GM23338 (cell line): ENCODE data around the gene CDH4. TPM values are rescaled to one million over a fixed set of nuclear protein-coding genes. Genes with fewer than 3 reads are reported as not detected.

ENCODE experiments used
- ATAC-seq: fragments of 200-7000 bp; cut with Tn5 transposase; 3 replicates; pipeline ENCODE4 v1.9.1; 2020
- DNase-seq: peaks from one replicate; pipeline ENCODE4 v3.0.0-alpha.2; 2015; ENCODE audit warnings: low spot score
- H2AFZ ChIP-seq: fragments of 200-600 bp; sonication (generic); 2 replicates; pipeline ENCODE4 v1.8.0; 2016; ENCODE audit warnings: antibody characterized with exemption, mild to moderate bottlenecking, moderate library complexity
- H3F3A ChIP-seq: fragments of 200-600 bp; sonication (generic); replicated peaks from 2 replicates; pipeline ENCODE4 v1.8.0; 2017; ENCODE audit warnings: antibody characterized with exemption, mixed run types, low read depth
- H3K27ac ChIP-seq: fragments of 200-600 bp; sonication (generic); 2 replicates; pipeline ENCODE4 v1.6.1; 2016; ENCODE audit warnings: low read depth
- H3K27me3 ChIP-seq: fragments of 200-600 bp; sonication (generic); 2 replicates; pipeline ENCODE4 v1.8.0; 2016; ENCODE audit warnings: mild to moderate bottlenecking, mixed run types, moderate library complexity; ENCODE audit not compliant: insufficient read depth
- H3K36me3 ChIP-seq: fragments of 200-600 bp; sonication (generic); 2 replicates; pipeline ENCODE4 v1.8.0; 2016; ENCODE audit warnings: mild to moderate bottlenecking; ENCODE audit not compliant: insufficient read depth
- H3K4me1 ChIP-seq: fragments of 200-600 bp; sonication (generic); 2 replicates; pipeline ENCODE4 v1.8.0; 2016; ENCODE audit warnings: mild to moderate bottlenecking, moderate library complexity; ENCODE audit not compliant: insufficient read depth
- H3K4me2 ChIP-seq: fragments of 200-600 bp; sonication (generic); 2 replicates; pipeline ENCODE4 v1.7.1; 2017; ENCODE audit warnings: mixed run types
- H3K4me3 ChIP-seq: fragments of 200-600 bp; sonication (generic); 2 replicates; pipeline ENCODE4 v1.6.1; 2016; ENCODE audit warnings: mixed run types
- H3K79me2 ChIP-seq: fragments of 200-600 bp; sonication (generic); replicated peaks from 2 replicates; pipeline ENCODE4 v1.8.0; 2017; ENCODE audit warnings: mild to moderate bottlenecking; ENCODE audit not compliant: insufficient read depth
- H3K9me2 ChIP-seq: fragments of 200-600 bp; sonication (generic); 2 replicates; pipeline ENCODE4 v1.8.0; 2017; ENCODE audit not compliant: insufficient read depth
- H4K20me1 ChIP-seq: fragments of 200-600 bp; sonication (generic); replicated peaks from 2 replicates; pipeline ENCODE4 v1.8.0; 2017; ENCODE audit warnings: mild to moderate bottlenecking; ENCODE audit not compliant: insufficient read depth
- H3K27ac Mint-ChIP-seq: 2 replicates; pipeline ENCODE4 v1.8.0; 2020; ENCODE audit warnings: inconsistent platforms, mild to moderate bottlenecking, moderate library complexity, mixed read lengths
- H3K27me3 Mint-ChIP-seq: 3 replicates; pipeline ENCODE4 v1.8.0; 2022; ENCODE audit warnings: low read depth, mild to moderate bottlenecking, moderate library complexity, mixed read lengths, inconsistent platforms; ENCODE audit not compliant: insufficient read depth, poor library complexity
- H3K36me3 Mint-ChIP-seq: 3 replicates; pipeline ENCODE4 v1.8.0; 2021; ENCODE audit warnings: low read depth, mild to moderate bottlenecking, inconsistent platforms, moderate library complexity, mixed read lengths
- H3K4me1 Mint-ChIP-seq: 3 replicates; pipeline ENCODE4 v1.8.0; 2020; ENCODE audit warnings: mild to moderate bottlenecking, inconsistent platforms, mixed read lengths
- H3K4me3 Mint-ChIP-seq: 3 replicates; pipeline ENCODE4 v1.8.0; 2021; ENCODE audit warnings: moderate library complexity, mild to moderate bottlenecking, inconsistent platforms, mixed read lengths
- H3K9me3 Mint-ChIP-seq: 3 replicates; pipeline ENCODE4 v1.8.0; 2020; ENCODE audit warnings: moderate library complexity, mild to moderate bottlenecking, inconsistent platforms, mixed read lengths
- CREB1 ChIP-seq: fragments of 250-450 bp; sonication (Bioruptor Pico); IDR thresholded peaks from 2 replicates; pipeline ENCODE4 v1.5.0; 2020; ENCODE audit warnings: low read depth, mild to moderate bottlenecking, moderate library complexity
- CTCF ChIP-seq, 2 experiments: fragments of 200-600 bp in 1 of 2; sonication (generic) in 1 of 2; conservative IDR thresholded peaks; 2 replicates each; pipeline versions ENCODE4 v1.5.1 to v1.6.1; 2016 to 2017; ENCODE audit warnings: antibody characterized with exemption in 2 of 2, low read depth in 2 of 2, mild to moderate bottlenecking in 2 of 2, moderate library complexity in 1 of 2
- ETS1 ChIP-seq: IDR thresholded peaks from 2 replicates; pipeline ENCODE4 v1.6.1; 2016; ENCODE audit warnings: antibody characterized with exemption
- EZH2 ChIP-seq: fragments of 200-600 bp; sonication (generic); IDR thresholded peaks from one replicate; pipeline ENCODE4 v1.8.0; 2017; ENCODE audit warnings: antibody characterized with exemption, mild to moderate bottlenecking, low read depth; ENCODE audit not compliant: unreplicated experiment
- EZH2phosphoT487 ChIP-seq: fragments of 200-600 bp; sonication (generic); IDR thresholded peaks from one replicate; pipeline ENCODE4 v1.8.1; 2018; ENCODE audit warnings: antibody characterized with exemption; ENCODE audit not compliant: unreplicated experiment
- JUNB ChIP-seq: IDR thresholded peaks from one replicate; pipeline ENCODE4 v1.6.1; 2016; ENCODE audit warnings: antibody characterized with exemption; ENCODE audit not compliant: unreplicated experiment
- REST ChIP-seq: IDR thresholded peaks from one replicate; pipeline ENCODE4 v1.6.1; 2018; ENCODE audit warnings: antibody characterized with exemption; ENCODE audit not compliant: unreplicated experiment
- STAT1 ChIP-seq: IDR thresholded peaks from one replicate; pipeline ENCODE4 v1.6.1; 2016; ENCODE audit warnings: antibody characterized with exemption; ENCODE audit not compliant: unreplicated experiment
- ZNF114 ChIP-seq: fragments of 250-450 bp; sonication (Bioruptor Pico); IDR thresholded peaks from 2 replicates; pipeline ENCODE4 v1.5.0; 2020; ENCODE audit warnings: mild to moderate bottlenecking, moderate library complexity
- ZNF462 ChIP-seq: fragments of 250-450 bp; sonication (Bioruptor Pico); IDR thresholded peaks from 2 replicates; pipeline ENCODE4 v1.5.0; 2020; ENCODE audit warnings: mild to moderate bottlenecking, moderate library complexity
- polyA plus RNA-seq: library from polyadenylated mRNA; unstranded; fragments of >200 nt; fragmentation: Nextera tagmentation; extraction: Ambion mirVana; gene quantifications from 2 replicates; pipeline ENCODE4 v1.2.1, GENCODE V29; 2016
- total RNA-seq: library from RNA; depleted of rRNA; stranded (reverse); fragments of >200 nt; shearing (Covaris generic); gene quantifications from 2 replicates; pipeline ENCODE4 v1.2.3, GENCODE V29; 2014

CDH4 gene
- total and polyA plus RNA-seq, 2 experiments from 2014 or later: 1.2 to 4.2 TPM

DNA sequence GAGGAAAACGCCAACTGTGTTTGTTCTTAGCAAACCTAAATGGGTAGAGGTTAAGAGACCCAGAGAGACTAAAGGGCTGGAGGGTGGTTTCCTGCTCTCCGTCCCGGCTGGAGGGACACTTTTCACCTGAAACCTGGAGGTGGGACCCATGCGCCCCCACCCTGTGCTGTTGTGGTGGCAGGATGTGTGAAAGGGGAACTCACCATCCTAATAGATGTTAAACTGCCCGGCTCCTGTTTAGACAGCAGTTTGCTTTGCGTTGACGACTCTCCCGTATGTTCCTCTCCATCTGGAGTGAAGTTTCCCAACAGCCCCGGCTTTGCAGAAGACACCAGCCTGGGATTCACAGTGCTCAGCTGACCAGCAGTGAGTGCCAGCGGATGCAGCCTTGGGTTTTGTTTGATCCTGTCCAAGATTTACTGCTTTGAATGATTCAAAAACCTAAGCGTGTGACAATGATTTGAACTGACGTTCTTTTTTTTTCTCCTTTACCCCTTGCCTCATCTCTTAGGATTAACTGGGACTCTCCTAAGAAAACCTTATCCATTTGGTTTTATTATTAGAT lies 66.0 kb downstream of the CDH4 start:
- no peak overlapping the region for H3K27ac ChIP-seq
- TF ChIP-seq ZNF114 (CRISPR knock-in tag) (no peak), ETS1 (no peak), STAT1 (no peak), ZNF462 (CRISPR knock-in tag) (no peak), JUNB (no peak), EZH2phosphoT487 (no peak), CREB1 (CRISPR knock-in tag) (no peak), CTCF (conservative IDR thresholded peaks at IDR 0.05; ENCODE audit: low read depth in 2 of 2) (no peak), EZH2 (no peak), REST (no peak)
- no peak overlapping the region for H3K27ac Mint-ChIP-seq
- ATAC-seq (no peak), DNase-seq (no peak)
- H3K4me1 Mint-ChIP-seq: peaks cover 11% of the 10 kb centered on the region
- H3K9me3 Mint-ChIP-seq: no peaks in the 10 kb centered on the region
- H3K9me2 ChIP-seq: no peaks in the 10 kb centered on the region
- no peak overlapping the region for H3K4me3 Mint-ChIP-seq
- H3K4me3 ChIP-seq: no peak overlapping the region
- no peaks in the 10 kb centered on the region for H3F3A ChIP-seq
- no peaks in the 10 kb centered on the region for H3K36me3 ChIP-seq
- H3K4me2 ChIP-seq: no peak overlapping the region
- peaks cover 10% of the 10 kb centered on the region for H3K27me3 Mint-ChIP-seq
- H3K36me3 Mint-ChIP-seq: no peaks in the 10 kb centered on the region
- 0 out of 2 replicates have a peak, but pooled peaks cover 7% of the 10 kb centered on the region for H3K27me3 ChIP-seq
- H3K79me2 ChIP-seq: no peaks in the 10 kb centered on the region
- no peak overlapping the region for H2AFZ ChIP-seq
- H3K4me1 ChIP-seq: no peaks in the 10 kb centered on the region
- H4K20me1 ChIP-seq: no peaks in the 10 kb centered on the region; the same call in 1 of the 2 replicates
